ENCODE data around the gene LRRC1. TPM values are rescaled to one million over a fixed set of nuclear protein-coding genes. Genes with fewer than 3 reads are reported as not detected.
A peak's percentile ranks its signal among the peaks of the same experiment; 100 is the strongest.

LRRC1 gene
- total and polyA plus RNA-seq, 2 of the 13 experiments (the other 11 are each of a cell fraction or from before 2014, with no cell fraction given): 15.6 to 27.7 TPM

DNA sequence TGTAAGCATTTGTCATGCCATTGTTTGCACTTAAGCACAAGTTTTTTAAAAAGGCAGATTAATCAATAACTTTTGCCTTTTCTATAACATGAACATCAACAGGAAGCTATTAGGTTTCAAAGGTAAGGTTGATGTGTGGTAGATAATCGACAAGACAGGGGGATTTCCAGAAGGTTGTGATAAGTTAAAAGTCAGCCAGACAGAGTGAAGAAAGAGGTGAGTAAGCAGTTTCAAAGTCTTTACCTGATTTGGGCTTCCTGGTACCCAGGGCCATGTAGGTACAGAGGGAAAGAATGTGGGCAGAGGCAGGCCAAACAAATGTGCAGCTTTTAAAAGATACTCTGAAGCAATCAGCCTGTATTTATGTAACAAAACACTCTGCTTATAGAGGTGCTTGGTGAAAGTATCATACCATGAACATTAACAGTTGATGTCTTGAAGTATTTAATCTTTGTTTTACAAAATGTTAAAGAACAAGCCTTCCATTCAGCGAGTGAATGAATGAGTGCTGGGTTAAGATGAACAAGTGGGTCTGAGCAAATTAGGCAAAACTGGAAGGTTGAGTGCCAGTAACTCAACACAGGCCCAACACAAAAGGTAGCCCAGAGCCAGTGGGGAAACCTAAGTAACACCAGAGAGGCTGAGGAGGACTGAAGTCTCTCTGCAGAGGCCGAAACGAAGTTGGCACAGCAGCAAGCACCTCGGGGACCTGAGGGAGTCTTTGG is 60.2 kb downstream of the LRRC1 start (continued):
- TF ChIP-seq, protein P1, sequence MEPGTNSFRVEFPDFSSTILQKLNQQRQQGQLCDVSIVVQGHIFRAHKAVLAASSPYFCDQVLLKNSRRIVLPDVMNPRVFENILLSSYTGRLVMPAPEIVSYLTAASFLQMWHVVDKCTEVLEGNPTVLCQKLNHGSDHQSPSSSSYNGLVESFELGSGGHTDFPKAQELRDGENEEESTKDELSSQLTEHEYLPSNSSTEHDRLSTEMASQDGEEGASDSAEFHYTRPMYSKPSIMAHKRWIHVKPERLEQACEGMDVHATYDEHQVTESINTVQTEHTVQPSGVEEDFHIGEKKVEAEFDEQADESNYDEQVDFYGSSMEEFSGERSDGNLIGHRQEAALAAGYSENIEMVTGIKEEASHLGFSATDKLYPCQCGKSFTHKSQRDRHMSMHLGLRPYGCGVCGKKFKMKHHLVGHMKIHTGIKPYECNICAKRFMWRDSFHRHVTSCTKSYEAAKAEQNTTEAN (CRISPR knock-in tag; conservative IDR thresholded peaks at IDR 0.05): no peak
- TF ChIP-seq, protein P2, sequence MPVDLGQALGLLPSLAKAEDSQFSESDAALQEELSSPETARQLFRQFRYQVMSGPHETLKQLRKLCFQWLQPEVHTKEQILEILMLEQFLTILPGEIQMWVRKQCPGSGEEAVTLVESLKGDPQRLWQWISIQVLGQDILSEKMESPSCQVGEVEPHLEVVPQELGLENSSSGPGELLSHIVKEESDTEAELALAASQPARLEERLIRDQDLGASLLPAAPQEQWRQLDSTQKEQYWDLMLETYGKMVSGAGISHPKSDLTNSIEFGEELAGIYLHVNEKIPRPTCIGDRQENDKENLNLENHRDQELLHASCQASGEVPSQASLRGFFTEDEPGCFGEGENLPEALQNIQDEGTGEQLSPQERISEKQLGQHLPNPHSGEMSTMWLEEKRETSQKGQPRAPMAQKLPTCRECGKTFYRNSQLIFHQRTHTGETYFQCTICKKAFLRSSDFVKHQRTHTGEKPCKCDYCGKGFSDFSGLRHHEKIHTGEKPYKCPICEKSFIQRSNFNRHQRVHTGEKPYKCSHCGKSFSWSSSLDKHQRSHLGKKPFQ (CRISPR knock-in tag; IDR thresholded peaks at IDR 0.05; ENCODE audit: insufficient replicate concordance): no peak
- TF ChIP-seq ZNF598 (CRISPR knock-in tag; IDR thresholded peaks at IDR 0.05; ENCODE audit: borderline replicate concordance) (no peak), FIP1L1 (IDR thresholded peaks at IDR 0.05; ENCODE audit: borderline replicate concordance, insufficient read depth, low read depth, low read length) (no peak), ZBTB26 (CRISPR knock-in tag; IDR thresholded peaks at IDR 0.05; ENCODE audit: borderline replicate concordance) (no peak), ZNF615 (CRISPR knock-in tag; IDR thresholded peaks at IDR 0.05; ENCODE audit: borderline replicate concordance) (no peak), ZBTB38 (CRISPR knock-in tag; IDR thresholded peaks at IDR 0.05) (no peak), ZC3H4 (CRISPR knock-in tag; IDR thresholded peaks at IDR 0.05; ENCODE audit: borderline replicate concordance) (no peak), LCORL (IDR thresholded peaks at IDR 0.05) (peak; percentile 84), LCORL (CRISPR knock-in tag; IDR thresholded peaks at IDR 0.05) (peak; percentile 97), AGO1 (IDR thresholded peaks at IDR 0.05; ENCODE audit: low read depth, low read length, poor library complexity, severe bottlenecking) (no peak), MAFK (conservative IDR thresholded peaks at IDR 0.05 in 1 of 2, IDR thresholded peaks at IDR 0.05 in 1 of 2; ENCODE audit: low read length in 2 of 2) (peak; percentile 87 to 95), ZNF710 (CRISPR knock-in tag; IDR thresholded peaks at IDR 0.05; ENCODE audit: borderline replicate concordance) (peak; percentile 69; the same call in 1 of the 2 replicates), ZNF354B (CRISPR knock-in tag; IDR thresholded peaks at IDR 0.05) (no peak), PHF5A (CRISPR knock-in tag; IDR thresholded peaks at IDR 0.05; ENCODE audit: low read depth, unreplicated experiment) (peak; percentile 53), ZNF510 (CRISPR knock-in tag; IDR thresholded peaks at IDR 0.05; ENCODE audit: low read depth) (no peak), NFE2L2 (IDR thresholded peaks at IDR 0.05; ENCODE audit: low read length) (peak; percentile 75)
- TF ChIP-seq, protein P3, sequence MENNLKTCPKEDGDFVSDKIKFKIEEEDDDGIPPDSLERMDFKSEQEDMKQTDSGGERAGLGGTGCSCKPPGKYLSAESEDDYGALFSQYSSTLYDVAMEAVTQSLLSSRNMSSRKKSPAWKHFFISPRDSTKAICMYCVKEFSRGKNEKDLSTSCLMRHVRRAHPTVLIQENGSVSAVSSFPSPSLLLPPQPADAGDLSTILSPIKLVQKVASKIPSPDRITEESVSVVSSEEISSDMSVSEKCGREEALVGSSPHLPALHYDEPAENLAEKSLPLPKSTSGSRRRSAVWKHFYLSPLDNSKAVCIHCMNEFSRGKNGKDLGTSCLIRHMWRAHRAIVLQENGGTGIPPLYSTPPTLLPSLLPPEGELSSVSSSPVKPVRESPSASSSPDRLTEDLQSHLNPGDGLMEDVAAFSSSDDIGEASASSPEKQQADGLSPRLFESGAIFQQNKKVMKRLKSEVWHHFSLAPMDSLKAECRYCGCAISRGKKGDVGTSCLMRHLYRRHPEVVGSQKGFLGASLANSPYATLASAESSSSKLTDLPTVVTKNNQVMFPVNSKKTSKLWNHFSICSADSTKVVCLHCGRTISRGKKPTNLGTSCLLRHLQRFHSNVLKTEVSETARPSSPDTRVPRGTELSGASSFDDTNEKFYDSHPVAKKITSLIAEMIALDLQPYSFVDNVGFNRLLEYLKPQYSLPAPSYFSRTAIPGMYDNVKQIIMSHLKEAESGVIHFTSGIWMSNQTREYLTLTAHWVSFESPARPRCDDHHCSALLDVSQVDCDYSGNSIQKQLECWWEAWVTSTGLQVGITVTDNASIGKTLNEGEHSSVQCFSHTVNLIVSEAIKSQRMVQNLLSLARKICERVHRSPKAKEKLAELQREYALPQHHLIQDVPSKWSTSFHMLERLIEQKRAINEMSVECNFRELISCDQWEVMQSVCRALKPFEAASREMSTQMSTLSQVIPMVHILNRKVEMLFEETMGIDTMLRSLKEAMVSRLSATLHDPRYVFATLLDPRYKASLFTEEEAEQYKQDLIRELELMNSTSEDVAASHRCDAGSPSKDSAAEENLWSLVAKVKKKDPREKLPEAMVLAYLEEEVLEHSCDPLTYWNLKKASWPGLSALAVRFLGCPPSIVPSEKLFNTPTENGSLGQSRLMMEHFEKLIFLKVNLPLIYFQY (CRISPR knock-in tag; IDR thresholded peaks at IDR 0.05; ENCODE audit: borderline replicate concordance): peak; percentile 48; the same call in 1 of the 2 replicates

Data from HepG2 (cell line).